ENCODE results near the gene B4GALT2.

B4GALT2 gene

GRCh38 chr1:43969746-43970466 lies 9.1 kb upstream of the B4GALT2 start, which contains the start of gene DPH2:
Gene DPH2 (plus strand): TSS chr1:43970010. CDS start chr1:43970176, 166 bp downstream.
- peak; percentile 96 to 98 (median 96) for DNase-seq

- no peak for DNase-seq
Observed at GRCh38 chr1:43970502-43970901, 8.5 kb upstream of the B4GALT2 start.

- DNase-seq: no peak
Observed at GRCh38 chr1:43970911-43971310, 8.1 kb upstream of the B4GALT2 start.

GRCh38 chr1:43971336-43971980 lies 7.6 kb upstream of the B4GALT2 start:
- no peak for DNase-seq

- no peak for DNase-seq
Observed at GRCh38 chr1:43973981-43974442, 5.0 kb upstream of the B4GALT2 start.

GRCh38 chr1:43974443-43975248 lies 4.4 kb upstream of the B4GALT2 start, which contains the start of gene ATP6V0B:
Gene ATP6V0B (plus strand): TSS chr1:43974960. CDS start chr1:43975041, 81 bp downstream.
- DNase-seq: peak; percentile 98 to 99 (median 98)

- peak; percentile 88 to 94 (median 94) for DNase-seq
Observed at GRCh38 chr1:43975249-43975961, 3.6 kb upstream of the B4GALT2 start.

- no peak for DNase-seq
Observed at GRCh38 chr1:43976045-43976444, 3.0 kb upstream of the B4GALT2 start.

- no peak for DNase-seq
Observed at GRCh38 chr1:43976890-43977289, 2.1 kb upstream of the B4GALT2 start.

GRCh38 chr1:43977376-43978263 lies 1.4 kb upstream of the B4GALT2 start:
- peak in 1 of 4 experiments; percentile 18 for DNase-seq

GRCh38 chr1:43978264-43978550 lies 803 bp upstream of the B4GALT2 start:
- peak; percentile 23 to 46 (median 36) for DNase-seq

GRCh38 chr1:43979261-43979527 lies 184 bp downstream of the B4GALT2 start:
- DNase-seq: no peak

GRCh38 chr1:43979528-43980254 lies 681 bp downstream of the B4GALT2 start:
- DNase-seq: peak; percentile 39 to 74 (median 64)

GRCh38 chr1:43980255-43981134 lies 1.5 kb downstream of the B4GALT2 start:
- no peak for DNase-seq

- DNase-seq: no peak
Observed at GRCh38 chr1:43981135-43981491, 2.1 kb downstream of the B4GALT2 start.

- no peak for DNase-seq
Observed at GRCh38 chr1:43981636-43982035, 2.6 kb downstream of the B4GALT2 start.

- no peak for DNase-seq
Observed at GRCh38 chr1:43982241-43982640, 3.2 kb downstream of the B4GALT2 start.

- DNase-seq: peak; percentile 51 to 71 (median 62)
Observed at GRCh38 chr1:43982808-43983207, 3.8 kb downstream of the B4GALT2 start.

GRCh38 chr1:43983253-43983899 lies 4.4 kb downstream of the B4GALT2 start:
- DNase-seq: no peak

- no peak for DNase-seq
Observed at GRCh38 chr1:43984855-43985254, 5.8 kb downstream of the B4GALT2 start.
